Thymus (tissue), 11 donors: ENCODE measurements around the gene DIP2B. TPM values are rescaled to one million over a fixed set of nuclear protein-coding genes. Genes with fewer than 3 reads are reported as not detected.
"Not testable (repeated sequence)": the region's sequence is repeated elsewhere in the genome, so short reads cannot be mapped to it uniquely, and the experiment has no call there.

Experiments used
- DNase-seq, 9 donors: peaks; one replicate each; pipeline ENCODE4 v3.0.0-alpha.2; 2013; ENCODE audit warnings: low spot score in 9 of 9, low read depth in 6 of 9, missing footprints in 1 of 9
- H3K27ac ChIP-seq, 2 donors: one replicate each; pipeline ENCODE4 v1.5.1; 2013; ENCODE audit warnings: control low read depth in 1 of 2, low read depth in 1 of 2, low read length in 1 of 2, mild to moderate bottlenecking in 1 of 2, moderate library complexity in 1 of 2
- H3K27me3 ChIP-seq, 2 donors: one replicate each; pipeline ENCODE4 v1.5.1; 2013; ENCODE audit warnings: low read length in 1 of 2; ENCODE audit not compliant: control insufficient read depth in 2 of 2, insufficient read depth in 1 of 2
- H3K36me3 ChIP-seq, 2 donors: one replicate each; pipeline ENCODE4 v1.5.1; 2013; ENCODE audit warnings: low read length in 1 of 2, mild to moderate bottlenecking in 1 of 2, moderate library complexity in 1 of 2; ENCODE audit not compliant: control insufficient read depth in 2 of 2, insufficient read depth in 2 of 2
- H3K4me1 ChIP-seq, 2 donors: one replicate each; pipeline ENCODE4 v1.5.1; 2013; ENCODE audit warnings: low read length in 2 of 2; ENCODE audit not compliant: control insufficient read depth in 2 of 2, insufficient read depth in 2 of 2
- H3K4me3 ChIP-seq, 2 donors: one replicate each; pipeline ENCODE4 v1.5.1; 2013; ENCODE audit warnings: low read length in 2 of 2, control low read depth in 1 of 2, mild to moderate bottlenecking in 1 of 2
- H3K9me3 ChIP-seq, 2 donors: one replicate each; pipeline ENCODE4 v1.5.1; 2013; ENCODE audit warnings: low read length in 1 of 2, mild to moderate bottlenecking in 1 of 2; ENCODE audit not compliant: control insufficient read depth in 2 of 2, insufficient read depth in 1 of 2
- WGBS: extraction: QIAGEN DNeasy Blood & Tissue Kit; methylation state at CpG from one replicate; pipeline ENCODE4 v1.1.7; 2013; 5-methylcytosine and 5-hydroxymethylcytosine counted together
- polyA plus RNA-seq: library from polyadenylated mRNA; stranded (reverse); fragments of 200-250 nt; gene quantifications from one replicate; pipeline ENCODE4 v1.2.3, GENCODE V29; 2013
- total RNA-seq: library from RNA; stranded (reverse); fragments of 120-200 nt; gene quantifications from one replicate; pipeline ENCODE4 v1.2.4, GENCODE V29; 2013
- donor health status: healthy.

The DIP2B gene
- total and polyA plus RNA-seq, 2 donors: 8.9 to 12.7 TPM

DNA sequence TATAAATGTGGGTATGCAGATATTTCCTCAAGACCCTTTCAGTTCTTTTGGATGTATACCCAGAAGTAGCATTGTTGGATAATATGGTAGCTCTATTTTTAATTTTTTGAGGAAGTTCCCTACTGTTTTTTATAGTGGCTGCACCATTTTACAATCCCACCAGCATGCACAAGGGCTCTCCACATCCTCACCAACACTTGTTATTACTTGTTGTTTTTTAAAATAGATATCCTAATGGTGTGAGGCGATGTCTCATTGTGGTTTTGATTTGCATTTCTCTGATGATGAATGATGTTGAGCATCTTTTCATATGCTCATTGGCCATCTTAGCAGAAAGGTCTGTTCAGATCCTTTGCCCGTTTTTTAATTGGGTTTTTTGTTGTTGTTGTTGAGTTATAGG lies 47.1 kb downstream of the DIP2B start:
- peaks cover 0 to 10% of the 10 kb centered on the region in 2 donors for H3K4me1 ChIP-seq
- 97% methylated on average over 2 of the region's 2 CpGs for WGBS
- H3K36me3 ChIP-seq: peaks cover 0 to 5% of the 10 kb centered on the region in 2 donors
- H3K27me3 ChIP-seq: no peaks in the 10 kb centered on the region
- no peak overlapping the region for H3K27ac ChIP-seq
- H3K9me3 ChIP-seq: no peaks in the 10 kb centered on the region
- DNase-seq: no peak
- H3K4me3 ChIP-seq: no peak overlapping the region

DNA sequence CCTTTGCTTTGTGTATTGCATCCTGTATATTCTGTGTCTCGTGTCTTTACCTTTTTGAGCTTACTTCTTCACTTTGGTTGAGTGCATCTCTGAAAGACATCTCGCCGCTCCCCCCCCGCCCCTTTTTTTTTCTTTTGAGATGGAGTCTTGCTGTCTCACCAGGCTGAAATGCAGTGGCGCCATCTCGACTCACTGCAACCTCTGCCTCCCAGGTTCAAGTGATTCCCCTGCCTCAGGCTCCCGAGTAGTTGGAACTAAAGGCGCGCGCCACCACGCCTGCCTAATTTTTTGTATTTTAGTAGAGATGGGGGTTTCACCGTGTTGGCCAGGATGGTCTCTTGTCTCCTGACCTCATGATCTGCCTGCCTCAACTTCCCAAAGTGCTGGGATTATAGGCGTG lies 49.9 kb downstream of the DIP2B start:
- no peak overlapping the region for H3K4me3 ChIP-seq
- H3K27me3 ChIP-seq: no peaks in the 10 kb centered on the region
- H3K4me1 ChIP-seq: peaks cover 0 to 10% of the 10 kb centered on the region in 2 donors
- no peak overlapping the region for H3K27ac ChIP-seq
- no peak for DNase-seq
- 96% methylated on average over 13 of the region's 13 CpGs for WGBS
- peaks cover 5 to 6% of the 10 kb centered on the region in 2 donors for H3K36me3 ChIP-seq
- H3K9me3 ChIP-seq: no peaks in the 10 kb centered on the region

DNA sequence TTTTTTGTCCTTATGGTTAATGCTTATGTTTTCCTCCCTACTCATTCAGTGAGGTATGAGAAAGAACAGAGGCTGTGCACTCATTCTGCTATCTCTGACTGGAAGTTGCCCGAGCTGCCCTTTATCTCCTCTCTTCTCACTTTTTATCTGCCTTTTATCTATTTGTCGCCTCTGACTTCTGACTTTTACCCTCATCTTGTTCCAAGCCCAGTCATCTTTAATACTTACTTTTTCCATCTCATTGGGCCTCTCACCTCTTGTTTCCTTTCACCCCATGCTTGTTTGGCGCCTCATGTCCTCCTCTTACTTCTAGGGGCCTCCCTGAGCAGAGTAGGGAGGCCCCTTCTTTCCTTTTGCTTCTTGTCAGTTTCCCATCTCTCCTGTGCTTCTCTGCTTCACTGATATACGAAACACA lies 50.7 kb downstream of the DIP2B start:
- no peak overlapping the region for H3K4me3 ChIP-seq
- H3K36me3 ChIP-seq: peaks cover 5 to 6% of the 10 kb centered on the region in 2 donors
- no peak for DNase-seq
- peaks cover 0 to 10% of the 10 kb centered on the region in 2 donors for H3K4me1 ChIP-seq
- WGBS: 92% methylated on average over 4 of the region's 4 CpGs
- no peaks in the 10 kb centered on the region for H3K27me3 ChIP-seq
- H3K27ac ChIP-seq: no peak overlapping the region
- no peaks in the 10 kb centered on the region for H3K9me3 ChIP-seq

DNA sequence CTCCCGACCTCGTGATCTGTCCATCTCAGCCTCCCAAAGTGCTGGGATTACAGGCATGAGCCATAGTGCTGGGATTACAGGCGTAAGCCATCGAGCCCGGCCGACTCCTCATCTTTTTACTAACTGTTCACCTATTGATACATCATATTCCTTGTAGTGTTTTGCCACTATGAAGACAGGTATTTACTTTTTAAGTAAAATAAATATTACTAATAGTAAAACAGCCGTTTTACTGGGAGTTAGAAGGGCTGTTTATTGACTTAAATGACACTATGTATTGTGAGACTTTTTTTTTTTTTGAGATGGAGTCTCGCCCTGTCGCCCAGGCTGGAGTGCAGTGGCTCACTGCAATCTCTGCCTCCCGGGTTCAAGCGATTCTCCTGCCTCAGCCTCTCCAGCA lies 51.5 kb downstream of the DIP2B start:
- Histone ChIP-seq H3K36me3 (peaks cover 5 to 6% of the 10 kb centered on the region in 2 donors), H3K27me3 (no peaks in the 10 kb centered on the region), H3K4me1 (peaks cover 0 to 10% of the 10 kb centered on the region in 2 donors), H3K27ac (no peak overlapping the region), H3K9me3 (no peaks in the 10 kb centered on the region), H3K4me3 (no peak overlapping the region)
- no peak for DNase-seq
- WGBS: 96% methylated on average over 11 of the region's 11 CpGs

DNA sequence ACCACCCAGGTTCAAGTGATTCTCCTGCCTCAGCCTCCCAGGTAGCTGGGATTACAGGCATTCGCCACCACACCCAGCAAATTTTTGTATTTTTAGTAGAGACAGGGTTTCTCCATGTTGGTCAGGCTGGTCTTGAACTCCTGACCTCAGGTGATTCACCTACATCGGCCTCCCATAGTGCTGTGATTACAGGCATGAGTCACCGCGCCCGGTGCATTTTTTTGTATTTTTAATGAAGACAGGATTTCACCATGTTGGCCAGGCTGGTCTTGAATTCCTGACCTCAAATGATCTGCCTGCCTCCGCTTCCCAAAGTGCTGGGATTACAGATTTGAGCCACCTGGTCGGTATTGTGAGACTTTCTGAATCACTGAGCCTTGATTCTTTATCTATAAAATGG lies 52.0 kb downstream of the DIP2B start:
- H3K27ac ChIP-seq, H3K27me3 ChIP-seq, H3K9me3 ChIP-seq, H3K36me3 ChIP-seq, DNase-seq, H3K4me3 ChIP-seq: not testable (repeated sequence)
- H3K4me1 ChIP-seq: peaks cover 0 to 10% of the 10 kb centered on the region in 2 donors
- WGBS: 98% methylated on average over 7 of the region's 7 CpGs

DNA sequence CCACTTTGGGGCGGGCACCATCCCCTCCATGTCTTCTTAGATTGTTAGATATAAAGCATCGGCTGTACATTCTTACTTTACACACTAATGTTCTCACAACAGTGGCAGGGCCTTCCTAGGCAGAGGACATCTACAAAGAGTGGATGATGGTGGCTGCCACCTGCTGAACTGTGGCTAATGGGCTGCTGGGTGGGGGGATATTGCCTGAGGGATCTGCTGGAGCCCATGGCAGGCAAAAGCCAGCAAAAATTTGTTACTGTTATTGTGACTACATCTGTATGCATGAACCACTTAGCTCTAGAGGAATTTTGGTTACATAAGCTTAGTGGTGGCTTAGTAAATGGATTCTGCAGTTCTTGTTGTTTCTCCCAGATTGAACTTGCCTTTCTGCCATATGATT lies 52.6 kb downstream of the DIP2B start:
- 97% methylated on average over 2 of the region's 2 CpGs for WGBS
- Histone ChIP-seq H3K27ac (no peak overlapping the region), H3K4me1 (peaks cover 0 to 10% of the 10 kb centered on the region in 2 donors), H3K36me3 (peaks cover 5 to 6% of the 10 kb centered on the region in 2 donors), H3K4me3 (no peak overlapping the region), H3K27me3 (no peaks in the 10 kb centered on the region), H3K9me3 (no peaks in the 10 kb centered on the region)
- no peak for DNase-seq

DNA sequence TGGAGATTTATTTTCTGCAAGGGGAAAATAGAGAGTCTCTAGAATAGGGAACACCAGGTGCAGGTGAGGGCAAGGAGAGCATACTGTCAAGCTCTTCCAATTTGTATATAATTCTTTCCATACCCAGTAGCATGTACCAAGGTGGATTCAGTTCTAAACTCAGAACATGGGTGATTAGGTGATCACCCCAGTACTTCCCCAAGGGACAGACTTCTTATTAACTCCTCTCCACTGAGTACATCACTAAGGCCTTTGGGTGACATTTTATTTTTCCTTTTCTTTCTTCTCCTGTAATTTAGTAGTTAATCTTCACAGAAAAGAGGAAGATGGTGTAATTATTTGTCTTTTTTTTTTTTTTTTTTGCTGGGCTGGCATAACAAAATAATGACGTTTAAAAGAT lies 54.2 kb downstream of the DIP2B start:
- Histone ChIP-seq H3K4me3 (no peak overlapping the region), H3K4me1 (peaks cover 0 to 10% of the 10 kb centered on the region in 2 donors), H3K27ac (no peak overlapping the region), H3K27me3 (no peaks in the 10 kb centered on the region), H3K36me3 (peaks cover 4 to 5% of the 10 kb centered on the region in 2 donors), H3K9me3 (no peaks in the 10 kb centered on the region)
- WGBS: 29% methylated on average over 1 of the region's 1 CpG
- DNase-seq: no peak

DNA sequence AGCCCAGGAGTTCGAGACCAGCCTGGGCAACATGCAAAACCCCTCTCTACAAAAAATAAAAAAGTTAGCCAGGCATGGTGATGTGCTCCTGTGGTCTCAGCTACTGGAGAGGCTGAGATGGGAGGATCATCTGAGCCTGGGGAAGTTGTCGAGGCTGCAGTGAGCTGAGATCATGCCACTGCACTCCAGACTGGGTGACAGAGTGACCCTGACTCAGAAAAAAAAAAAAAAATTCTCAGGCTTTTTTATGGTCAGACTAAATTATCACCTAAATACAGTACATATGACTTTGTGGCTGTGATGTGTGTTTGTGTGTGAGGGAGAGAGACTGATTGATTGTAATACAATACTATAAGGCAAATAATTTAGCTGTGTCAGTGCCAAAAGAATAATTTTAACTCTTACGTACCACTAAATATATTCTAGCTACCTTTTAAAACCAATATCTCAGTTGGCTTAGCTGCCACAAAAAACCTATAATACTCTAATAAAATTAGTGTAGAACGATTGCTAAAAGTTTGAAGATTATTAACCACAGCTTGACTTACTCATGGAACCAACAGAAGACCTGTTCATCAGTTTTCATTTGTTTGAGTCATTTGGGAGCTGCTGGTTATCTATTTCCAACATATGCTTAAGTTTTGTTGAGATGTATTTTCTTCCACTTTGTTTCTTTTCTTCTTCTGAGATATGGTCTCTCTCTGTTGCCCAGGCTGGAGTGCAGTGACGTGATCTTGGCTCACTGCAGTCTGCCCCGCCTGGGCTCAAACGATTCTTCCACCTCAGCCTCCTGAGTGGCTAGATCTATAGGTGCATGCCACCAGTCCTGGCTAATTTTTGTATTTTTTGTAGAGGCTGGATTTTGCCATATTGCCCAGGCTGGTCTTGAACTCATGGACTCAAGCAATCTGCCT lies 58.0 kb downstream of the DIP2B start:
- Histone ChIP-seq H3K27ac (no peak overlapping the region), H3K27me3 (no peaks in the 10 kb centered on the region), H3K4me1 (no peaks in the 10 kb centered on the region), H3K36me3 (peaks cover 0 to 2% of the 10 kb centered on the region in 2 donors), H3K9me3 (no peaks in the 10 kb centered on the region), H3K4me3 (no peak overlapping the region)
- WGBS: 97% methylated on average over 7 of the region's 7 CpGs
- no peak for DNase-seq

DNA sequence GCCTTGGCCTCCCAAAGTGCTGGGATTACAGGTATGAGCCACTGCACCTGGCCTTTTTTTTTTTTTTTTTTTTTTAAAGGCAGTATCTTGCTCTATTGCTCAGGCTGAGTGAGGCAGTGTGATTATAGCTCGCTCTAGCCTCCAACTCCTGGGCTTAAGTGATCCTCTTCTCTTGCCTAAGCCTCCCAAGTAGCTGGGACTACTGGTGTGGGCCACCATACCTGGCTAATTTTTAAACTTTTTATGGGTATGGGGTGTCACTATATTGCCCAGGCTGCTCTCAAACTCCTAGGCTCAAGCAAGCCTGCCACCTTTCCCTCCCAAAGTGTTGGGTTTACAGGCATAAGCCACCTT lies 58.6 kb downstream of the DIP2B start:
- no peaks in the 10 kb centered on the region for H3K9me3 ChIP-seq
- 95% methylated on average over 1 of the region's 1 CpG for WGBS
- DNase-seq: no peak
- H3K27me3 ChIP-seq: no peaks in the 10 kb centered on the region
- peaks cover 0 to 2% of the 10 kb centered on the region in 2 donors for H3K36me3 ChIP-seq
- H3K27ac ChIP-seq: no peak overlapping the region
- no peak overlapping the region for H3K4me3 ChIP-seq
- peaks cover 0 to 4% of the 10 kb centered on the region in 2 donors for H3K4me1 ChIP-seq
